ENCODE data around the gene AKAP8L. TPM values are rescaled to one million over a fixed set of nuclear protein-coding genes. Genes with fewer than 3 reads are reported as not detected.

AKAP8L gene
- total and polyA plus RNA-seq, 2 of the 8 experiments (the other 6 are each of a cell fraction or from before 2014, with no cell fraction given) = 75.1 to 138 TPM

GRCh38 chr19:15419413-15420025 is 731 bp upstream of the AKAP8L start:
- H2BK5ac ChIP-seq (ENCODE audit: low read depth, low read length) = no peak overlapping the region
- H4K91ac ChIP-seq (replicated peaks; ENCODE audit: insufficient read length, low read length) = no peak overlapping the region
- no peak overlapping the region for H4K8ac ChIP-seq (ENCODE audit: extremely low read depth, insufficient read depth, low read length)
- no peak overlapping the region for H3K27ac ChIP-seq (ENCODE audit: low read depth, low read length)
- peaks cover 0 to 23% (median 17%) of the 10 kb centered on the region in 4 experiments; a peak in 5 of 8 replicates for H3K36me3 ChIP-seq (ENCODE audit: control insufficient read depth in 2 of 4, insufficient read depth in 4 of 4, low read length in 3 of 4)
- no peak overlapping the region for H4K5ac ChIP-seq (ENCODE audit: insufficient read length, low read depth, low read length)
- H2BK20ac ChIP-seq (ENCODE audit: low read length) = no peak overlapping the region
- H3K18ac ChIP-seq (ENCODE audit: extremely low read depth, low read length) = no peak overlapping the region; the same call in 1 of the 2 replicates
- POLR2A ChIA-PET (ENCODE audit: partially characterized antibody) = interaction anchor here (0.6 to 6.1 kb wide), 43 partner anchors 10 to 1035 kb away, joined by 3 to 71 read pairs (median 4); partner anchors contain the start of genes AKAP8, BRD4 and WIZ
- no peak overlapping the region for H3K23ac ChIP-seq (ENCODE audit: insufficient read length)
- H3K27me3 ChIP-seq (replicated peaks in 1 of 4; ENCODE audit: control insufficient read depth in 3 of 4, extremely low read depth in 1 of 4, insufficient read depth in 3 of 4, low read length in 3 of 4) = no peaks in the 10 kb centered on the region
- peaks cover 3 to 4% of the 10 kb centered on the region in 2 experiments; a peak in 1 of 4 replicates for H3K9me3 ChIP-seq (ENCODE audit: insufficient read depth in 2 of 2, low read depth in 1 of 2, low read length in 1 of 2)
- CTCF ChIA-PET (ENCODE audit: partially characterized antibody) = interaction anchor here (0.7 to 5.1 kb wide), 32 partner anchors 9 to 322 kb away, joined by 3 to 48 read pairs (median 4); partner anchors contain the start of genes AKAP8 and WIZ
- no peak overlapping the region for H2AK5ac ChIP-seq (ENCODE audit: low read depth, low read length)
- H3K56ac ChIP-seq (replicated peaks; ENCODE audit: insufficient read length, low read depth, low read length) = no peak overlapping the region
- H2BK120ac ChIP-seq (replicated peaks; ENCODE audit: low read depth, low read length) = no peak overlapping the region
- no peak overlapping the region for H2AFZ ChIP-seq (ENCODE audit: low read length)
- H3K79me2 ChIP-seq (ENCODE audit: control insufficient read depth in 1 of 2, insufficient read depth in 2 of 2, low read length in 2 of 2) = peaks cover 32 to 41% of the 10 kb centered on the region in 2 experiments
- 66% methylated on average over 16 of the region's 16 CpGs; no CpG with 5 or more reads in 1 of the 2 experiments for WGBS, 2 experiments (ENCODE audit: extremely low coverage in 1 of 2, insufficient coverage in 1 of 2, insufficient read length in 1 of 2, insufficient replicate concordance in 2 of 2, low coverage in 1 of 2, low lambda C conversion rate in 2 of 2, missing lambda C conversion rate in 1 of 2)
- no peak overlapping the region for H3K14ac ChIP-seq (ENCODE audit: insufficient read length)
- peaks cover 4% of the 10 kb centered on the region; the same call in 1 of the 2 replicates for H3K23me2 ChIP-seq (ENCODE audit: low read depth, low read length)
- no peak overlapping the region for H2BK15ac ChIP-seq (ENCODE audit: low read length)
- H3K79me1 ChIP-seq (ENCODE audit: low read depth, low read length) = peaks cover 5% of the 10 kb centered on the region
- H2BK12ac ChIP-seq (ENCODE audit: low read depth, low read length) = no peak overlapping the region
- H3K9ac ChIP-seq (replicated peaks in 1 of 4; ENCODE audit: extremely low read depth in 1 of 4, low read depth in 3 of 4, low read length in 3 of 4) = no peak overlapping the region
- H3K4me2 ChIP-seq (ENCODE audit: insufficient read depth in 1 of 2, low read depth in 2 of 2, low read length in 2 of 2) = peak overlapping the region; percentile 57 to 76
- H3K4ac ChIP-seq (replicated peaks; ENCODE audit: insufficient read length, low read depth, low read length) = no peak overlapping the region
- H3K4me3 ChIP-seq (ENCODE audit: extremely low read depth in 1 of 4, insufficient read depth in 2 of 4, low read depth in 3 of 4, low read length in 4 of 4) = peak overlapping the region in 1 of 4 experiments; percentile 32; a peak in 1 of 8 replicates
- no peak for DNase-seq (ENCODE audit: low read depth in 1 of 2, low spot score in 2 of 2)
- peaks cover 5 to 8% of the 10 kb centered on the region in 2 experiments for H4K20me1 ChIP-seq (replicated peaks in 1 of 2; ENCODE audit: control insufficient read depth in 1 of 2, insufficient read depth in 2 of 2, low read length in 2 of 2)
- peaks cover 0 to 4% (median 3%) of the 10 kb centered on the region in 4 experiments; a peak in 5 of 7 replicates for H3K4me1 ChIP-seq (replicated peaks in 1 of 4; ENCODE audit: control insufficient read depth in 3 of 4, insufficient read depth in 4 of 4, low read length in 3 of 4)
- FAIRE-seq = no peak
- no peak for TF ChIP-seq RBBP5 (IDR thresholded peaks at IDR 0.05; ENCODE audit: borderline replicate concordance, low read depth, low read length)
- no peak for TF ChIP-seq KDM5A (IDR thresholded peaks at IDR 0.05; ENCODE audit: low read length)
- TF ChIP-seq JUND (IDR thresholded peaks at IDR 0.05; ENCODE audit: low read length) = no peak
- TF ChIP-seq CREB1 (IDR thresholded peaks at IDR 0.05) = no peak
- TF ChIP-seq POU5F1 (IDR thresholded peaks at IDR 0.05; ENCODE audit: low read depth, low read length) = no peak
- TF ChIP-seq KDM1A (IDR thresholded peaks at IDR 0.05; ENCODE audit: borderline replicate concordance, low read length) = no peak
- TF ChIP-seq CTBP2 (IDR thresholded peaks at IDR 0.05; ENCODE audit: borderline replicate concordance, insufficient read depth, insufficient read length, low read length) = no peak
- TF ChIP-seq CHD1 (IDR thresholded peaks at IDR 0.05; ENCODE audit: low read depth, low read length) = no peak
- TF ChIP-seq PHF8 (conservative IDR thresholded peaks at IDR 0.05; ENCODE audit: low read depth, low read length) = no peak
- TF ChIP-seq ASH2L (IDR thresholded peaks at IDR 0.05; ENCODE audit: low read length) = no peak
- no peak for TF ChIP-seq SUZ12 (IDR thresholded peaks at IDR 0.05; ENCODE audit: low read length)
- TF ChIP-seq USF2 (IDR thresholded peaks at IDR 0.05; ENCODE audit: low read length) = no peak

All from H1 (cell line).